ES-I3 (cell line): ENCODE results near the gene PPP3R1.
"Not testable (repeated sequence)": the region's sequence is repeated elsewhere in the genome, so short reads cannot be mapped to it uniquely, and the experiment has no call there.

Experiments
- H3K36me3 ChIP-seq: 2 replicates; pipeline ENCODE4 v1.6.1; 2013; ENCODE audit warnings: mild to moderate bottlenecking, low read length, control low read depth, moderate library complexity; ENCODE audit not compliant: insufficient read depth
- H3K4me1 ChIP-seq: 2 replicates; pipeline ENCODE4 v1.6.1; 2013; ENCODE audit warnings: mild to moderate bottlenecking, control low read depth, low read length; ENCODE audit not compliant: insufficient read depth
- H3K9ac ChIP-seq: 2 replicates; pipeline ENCODE4 v1.6.1; 2013; ENCODE audit warnings: low read depth, mild to moderate bottlenecking, low read length, moderate library complexity
- H3K9me3 ChIP-seq: 2 replicates; pipeline ENCODE4 v1.6.1; 2013; ENCODE audit warnings: mild to moderate bottlenecking, low read length, moderate library complexity; ENCODE audit not compliant: control insufficient read depth, insufficient read depth

PPP3R1 gene

DNA sequence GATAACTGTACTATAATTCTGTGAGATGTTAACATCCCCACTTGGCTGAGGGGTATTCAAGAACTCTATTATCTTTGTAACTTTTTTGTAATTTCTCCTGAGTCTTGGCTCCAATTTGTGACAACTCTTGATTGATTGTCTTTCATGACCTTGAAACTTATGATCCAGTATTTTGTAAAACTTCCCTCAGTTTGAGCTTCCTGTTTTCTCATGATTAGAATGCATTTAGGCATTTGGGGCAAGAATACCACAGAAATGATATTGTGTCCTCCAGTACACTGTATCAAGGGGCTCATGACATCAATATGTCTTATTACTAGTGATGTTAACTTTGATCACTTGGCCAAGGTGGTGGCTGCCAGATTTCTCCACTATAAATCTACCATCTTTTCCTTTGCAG lies 57.2 kb downstream of the PPP3R1 start:
- Histone ChIP-seq H3K9me3 (no peaks in the 10 kb centered on the region), H3K9ac (no peak overlapping the region), H3K4me1 (0 out of 2 replicates have a peak, but pooled peaks cover 9% of the 10 kb centered on the region), H3K36me3 (no peaks in the 10 kb centered on the region)

DNA sequence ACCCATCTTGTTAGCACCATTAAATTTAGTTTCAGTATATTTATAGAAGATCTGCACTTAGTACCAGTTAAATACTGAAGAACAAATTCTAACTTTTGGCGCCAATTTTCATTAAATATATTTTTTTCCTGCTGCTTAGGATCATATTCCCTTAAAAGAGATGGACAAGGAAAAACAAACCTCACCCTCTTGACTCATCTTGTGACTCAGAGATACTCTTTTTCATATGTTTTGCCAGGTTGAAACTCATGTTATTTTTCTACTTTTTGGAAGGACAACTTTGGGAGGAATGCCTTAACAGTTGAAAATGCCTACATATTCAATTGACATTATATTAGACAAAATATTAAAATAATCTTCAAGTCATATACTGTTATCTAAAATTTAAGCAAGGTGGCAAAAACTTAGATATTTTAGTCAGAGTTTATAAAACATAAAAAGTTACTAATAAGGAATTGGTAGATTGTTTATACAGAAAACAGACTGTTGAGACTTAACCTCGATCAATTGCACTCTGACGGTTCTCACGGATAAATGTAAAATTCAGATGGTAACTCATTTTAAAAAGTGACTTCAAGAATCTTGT lies 58.5 kb downstream of the PPP3R1 start:
- Histone ChIP-seq H3K9me3 (no peaks in the 10 kb centered on the region), H3K4me1 (0 out of 2 replicates have a peak, but pooled peaks cover 9% of the 10 kb centered on the region), H3K9ac (no peak overlapping the region), H3K36me3 (no peaks in the 10 kb centered on the region)

DNA sequence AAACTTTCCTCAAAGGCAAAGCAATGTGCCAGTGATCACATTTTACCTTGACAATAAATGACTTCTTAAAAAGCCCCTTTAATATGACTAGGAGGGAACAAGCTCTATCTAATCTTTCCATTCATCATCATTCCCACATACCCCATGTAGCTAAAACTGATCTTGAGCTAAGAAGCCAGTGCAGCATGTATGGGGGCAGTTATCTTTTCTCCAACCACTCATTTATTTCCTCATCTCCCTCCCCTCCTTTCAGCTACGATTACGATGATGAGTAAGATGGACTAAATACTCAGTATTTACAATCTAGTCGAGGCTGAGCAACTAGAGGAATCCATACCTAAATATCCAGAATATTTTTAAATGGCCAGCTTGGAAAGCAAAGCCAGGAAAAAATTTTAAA lies 59.2 kb downstream of the PPP3R1 start:
- Histone ChIP-seq H3K36me3 (no peaks in the 10 kb centered on the region), H3K9ac (no peak overlapping the region), H3K4me1 (0 out of 2 replicates have a peak, but pooled peaks cover 9% of the 10 kb centered on the region), H3K9me3 (no peaks in the 10 kb centered on the region)

DNA sequence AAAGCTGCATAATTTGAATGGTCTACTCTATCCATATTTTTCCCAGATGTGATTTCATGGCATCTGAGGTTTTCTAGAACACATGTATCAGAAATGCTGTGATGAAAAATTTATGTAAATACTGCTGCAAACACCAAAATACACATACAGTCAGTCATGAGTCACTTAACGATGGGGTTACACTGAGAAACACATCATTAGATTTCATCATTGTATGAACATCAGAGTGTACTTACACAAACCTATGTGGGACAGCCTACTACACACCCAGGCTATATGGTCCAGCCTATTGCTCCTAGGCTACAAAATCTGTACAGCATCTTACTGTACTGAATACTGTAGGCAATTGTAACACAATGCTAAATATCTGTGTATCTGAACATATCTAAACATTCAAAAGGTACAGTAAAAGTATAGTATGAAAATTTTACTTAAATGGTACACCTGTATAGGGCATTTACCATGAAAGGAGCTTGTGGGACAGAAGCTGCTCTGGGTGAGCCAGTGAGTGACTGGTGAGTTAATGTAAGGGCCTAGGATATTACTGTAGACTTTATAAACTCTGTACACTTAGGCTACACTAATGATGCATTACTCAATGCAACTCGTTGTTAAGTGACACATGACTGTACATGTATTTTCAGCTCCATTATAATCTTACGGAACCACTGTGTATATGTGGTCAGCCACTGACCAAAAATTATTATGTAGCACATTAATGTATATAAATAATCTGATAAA lies 61.2 kb downstream of the PPP3R1 start:
- H3K36me3 ChIP-seq, result no peaks in the 10 kb centered on the region
- no peaks in the 10 kb centered on the region for H3K9me3 ChIP-seq
- no peak overlapping the region for H3K9ac ChIP-seq

DNA sequence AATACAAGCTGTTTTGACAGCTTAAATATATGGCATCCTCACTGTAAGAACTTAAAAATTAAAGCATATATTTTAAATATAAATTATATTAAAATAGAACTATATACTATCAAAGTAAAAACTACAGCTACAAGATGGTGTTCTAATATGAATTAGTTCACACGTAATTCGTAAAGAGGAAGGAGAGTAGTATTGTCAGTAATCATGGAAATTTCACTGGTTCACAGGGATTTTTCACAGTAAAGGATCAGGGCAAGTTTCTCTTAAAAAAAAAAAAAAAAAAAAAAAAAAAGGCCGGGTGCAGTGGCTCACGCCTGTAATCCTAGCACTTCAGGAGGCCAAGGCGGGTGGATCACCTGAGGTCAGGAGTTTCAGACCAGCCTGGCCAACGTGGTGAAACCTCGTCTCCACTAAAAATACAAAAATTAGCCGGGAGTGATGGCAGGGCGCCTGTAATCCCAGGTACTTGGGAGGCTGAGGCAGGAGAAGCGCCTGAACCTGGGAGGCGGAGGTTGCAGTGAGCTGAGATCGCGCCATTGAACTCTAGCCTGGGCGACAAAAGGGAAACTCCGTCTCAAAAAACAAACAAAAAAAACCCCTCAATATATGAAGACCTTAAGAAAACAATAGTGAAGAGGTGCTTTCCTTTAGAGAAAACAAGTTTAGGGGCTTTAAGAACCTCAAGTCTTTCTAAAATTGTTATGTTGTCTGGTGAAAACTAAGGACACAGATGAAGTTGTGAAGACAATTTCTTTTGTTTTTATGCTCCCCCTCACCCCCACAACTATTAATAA lies 62.1 kb downstream of the PPP3R1 start:
- 0 out of 2 replicates have a peak, but pooled peaks cover 9% of the 10 kb centered on the region for H3K4me1 ChIP-seq
- H3K36me3 ChIP-seq, result no peaks in the 10 kb centered on the region
- no peak overlapping the region for H3K9ac ChIP-seq
- no peaks in the 10 kb centered on the region for H3K9me3 ChIP-seq

More for the DNA sequence above, 61.2 kb downstream of the PPP3R1 start:
- H3K4me1 ChIP-seq, result 0 out of 2 replicates have a peak, but pooled peaks cover 9% of the 10 kb centered on the region

DNA sequence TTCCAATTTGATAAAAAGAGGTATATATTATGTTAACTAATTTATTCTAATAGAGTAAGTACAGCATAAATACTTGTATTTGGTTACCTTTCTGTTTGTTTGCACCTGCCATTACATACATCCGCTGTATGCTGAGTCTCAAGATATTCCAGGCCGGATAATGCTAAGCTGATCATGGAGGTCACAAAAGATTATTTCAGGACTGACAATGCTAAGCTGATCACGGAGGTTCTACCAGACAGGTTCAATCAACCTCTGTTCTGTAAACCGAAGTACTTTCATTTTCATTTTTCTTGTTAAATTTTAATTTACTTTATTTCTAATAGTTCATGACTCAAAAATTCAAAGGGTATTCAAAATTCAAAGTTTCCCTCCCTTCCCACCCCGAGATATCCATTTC lies 63.5 kb downstream of the PPP3R1 start:
- 0 out of 2 replicates have a peak, but pooled peaks cover 9% of the 10 kb centered on the region for H3K4me1 ChIP-seq
- no peaks in the 10 kb centered on the region for H3K36me3 ChIP-seq
- no peak overlapping the region for H3K9ac ChIP-seq
- no peaks in the 10 kb centered on the region for H3K9me3 ChIP-seq

DNA sequence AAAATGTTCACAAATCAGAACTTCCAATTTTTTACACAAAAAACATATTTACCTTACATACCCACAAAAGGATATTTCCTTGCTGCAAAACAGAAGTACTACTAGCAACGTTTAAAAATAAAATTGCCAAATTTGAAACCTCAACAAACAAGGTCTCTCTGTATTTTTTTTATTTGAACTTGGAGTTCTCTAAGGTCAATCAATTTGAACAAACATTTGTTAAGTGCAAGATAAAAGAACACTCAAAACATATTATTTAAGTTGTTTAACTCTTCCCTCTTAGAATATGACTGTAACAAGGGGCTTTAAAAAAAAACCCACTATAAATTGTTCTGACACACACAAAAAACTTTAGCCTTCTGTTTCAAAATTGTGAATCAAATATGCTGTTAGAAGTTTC lies 65.0 kb downstream of the PPP3R1 start:
- Histone ChIP-seq H3K36me3 (peaks cover 3% of the 10 kb centered on the region; the same call in 1 of the 2 replicates), H3K9ac (no peak overlapping the region), H3K9me3 (no peaks in the 10 kb centered on the region), H3K4me1 (0 out of 2 replicates have a peak, but pooled peaks cover 9% of the 10 kb centered on the region)

DNA sequence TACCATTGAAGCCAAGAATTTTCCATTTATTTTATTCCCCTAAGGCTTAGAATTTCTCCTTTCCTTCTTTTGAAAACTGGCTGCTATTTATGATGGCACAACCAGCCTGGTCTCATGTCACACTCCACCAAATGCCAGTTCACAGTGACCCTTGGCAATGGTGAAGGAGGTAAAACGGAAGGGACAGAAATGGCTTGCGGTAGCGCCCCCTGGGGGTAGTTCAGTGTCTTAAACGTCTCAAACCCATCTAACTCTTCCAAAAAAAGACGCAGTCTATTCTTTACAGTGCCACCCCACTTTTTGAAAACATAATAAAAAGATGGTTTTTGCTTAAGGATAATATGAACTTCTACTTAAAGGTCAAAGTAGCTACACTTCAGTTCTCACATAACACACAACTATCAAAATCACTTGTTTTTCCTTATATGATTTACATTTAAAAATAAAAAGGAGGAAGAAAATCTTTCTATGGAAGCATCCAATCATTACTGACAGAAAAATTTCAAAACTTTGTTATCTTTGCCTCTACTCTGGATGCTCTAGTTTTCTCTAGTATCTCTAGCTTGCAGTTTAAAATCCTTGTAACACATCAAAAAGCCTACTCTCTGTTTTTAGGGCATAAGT lies 66.7 kb downstream of the PPP3R1 start:
- no peak overlapping the region for H3K9ac ChIP-seq
- H3K4me1 ChIP-seq, result 0 out of 2 replicates have a peak, but pooled peaks cover 3% of the 10 kb centered on the region
- H3K9me3 ChIP-seq, result no peaks in the 10 kb centered on the region
- H3K36me3 ChIP-seq, result peaks cover 3% of the 10 kb centered on the region; the same call in 1 of the 2 replicates

DNA sequence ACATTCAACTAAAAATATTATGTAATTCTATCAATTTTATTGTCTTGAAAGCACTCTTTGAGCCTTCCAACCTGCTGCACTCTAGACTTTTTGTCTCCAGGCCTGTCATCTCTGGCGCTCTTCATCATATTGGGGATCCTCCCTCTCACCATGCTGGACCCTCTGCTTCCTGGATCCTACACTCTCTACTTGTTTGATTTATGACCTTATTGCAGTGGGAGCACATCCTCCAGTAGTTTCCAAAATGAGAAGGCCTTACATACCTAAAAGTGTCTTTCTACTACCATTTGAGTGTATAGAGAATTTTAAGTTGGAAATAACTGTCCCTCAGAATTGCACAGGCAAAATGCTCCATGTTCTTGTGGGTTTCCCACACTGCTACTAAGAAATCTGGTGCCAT lies 69.4 kb downstream of the PPP3R1 start:
- Histone ChIP-seq H3K9ac (no peak overlapping the region), H3K36me3 (peaks cover 3% of the 10 kb centered on the region; the same call in 1 of the 2 replicates)

DNA sequence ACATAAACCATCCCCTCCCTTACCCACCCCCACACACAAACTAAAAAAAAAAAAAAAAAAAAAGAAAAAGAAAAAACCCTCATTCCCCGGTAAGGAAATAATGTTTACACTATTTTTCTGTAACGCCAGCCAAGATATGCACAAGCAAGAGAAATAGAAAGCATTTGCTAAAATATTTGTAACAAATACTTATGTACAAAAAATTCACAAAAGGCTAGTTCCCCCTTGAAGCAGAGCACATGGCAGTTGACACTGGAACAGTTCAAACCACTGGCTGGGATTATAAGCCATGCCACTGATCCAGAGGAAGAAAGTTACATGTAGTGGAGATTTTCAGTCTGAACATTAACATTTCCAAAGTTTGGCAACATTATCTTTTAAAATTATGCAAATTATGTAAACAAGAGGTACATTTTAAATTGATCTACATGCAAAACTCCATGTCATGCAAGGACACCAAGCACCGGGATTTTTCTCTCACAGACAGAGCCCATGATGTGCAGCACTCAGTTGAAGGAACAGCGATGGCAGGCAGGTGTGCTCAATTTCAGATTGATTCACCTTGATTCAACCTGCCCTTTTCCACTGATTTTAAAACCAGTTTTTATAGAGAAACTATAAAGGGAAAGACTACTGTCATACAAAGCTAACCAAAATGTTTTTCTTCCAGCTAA lies 73.2 kb downstream of the PPP3R1 start:
- Histone ChIP-seq H3K36me3 (peaks cover 9% of the 10 kb centered on the region), H3K9ac (no peak overlapping the region), H3K9me3 (no peaks in the 10 kb centered on the region), H3K4me1 (no peaks in the 10 kb centered on the region)

More for the DNA sequence above, 69.4 kb downstream of the PPP3R1 start:
- Histone ChIP-seq H3K9me3 (no peaks in the 10 kb centered on the region), H3K4me1 (no peaks in the 10 kb centered on the region)

DNA sequence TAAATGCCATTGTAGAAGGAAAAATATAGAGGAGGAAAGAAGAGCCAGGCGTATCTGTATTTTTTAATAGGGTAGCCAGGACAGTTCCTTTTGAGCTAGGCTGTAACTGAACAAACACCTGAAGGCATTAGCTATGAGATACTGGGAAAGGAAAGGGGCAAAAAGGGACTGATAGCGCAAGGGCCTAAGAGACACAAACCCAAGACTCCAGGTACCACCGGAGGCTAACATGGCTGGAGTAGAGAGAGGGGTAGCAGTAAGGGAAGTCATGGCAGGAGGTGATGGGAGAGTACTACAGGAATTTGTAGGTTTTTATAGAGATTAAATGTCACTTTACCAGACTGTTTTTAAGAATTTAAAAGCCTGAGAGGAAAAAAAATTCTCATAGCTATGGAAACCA lies 73.9 kb downstream of the PPP3R1 start:
- H3K36me3 ChIP-seq, result peaks cover 15% of the 10 kb centered on the region
- no peak overlapping the region for H3K9ac ChIP-seq

DNA sequence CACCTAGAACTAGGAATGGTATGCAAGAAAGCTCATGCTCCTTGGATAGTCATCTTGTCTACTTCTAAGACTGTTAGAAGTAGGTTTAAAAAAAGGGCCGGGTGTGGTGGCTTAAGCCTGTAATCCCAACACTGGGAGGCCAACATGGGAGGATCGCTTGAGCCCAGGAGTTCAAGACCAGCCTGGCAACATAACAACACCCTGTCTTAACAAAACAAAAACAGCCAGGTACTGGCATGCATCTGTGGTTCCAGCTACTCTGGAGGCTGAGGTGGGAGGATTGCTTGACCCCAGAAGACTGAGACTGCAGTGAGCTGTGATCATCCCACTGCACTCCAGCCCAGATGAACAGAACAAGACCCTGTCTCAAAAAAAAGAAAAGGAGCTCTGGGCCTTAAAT lies 74.8 kb downstream of the PPP3R1 start:
- Histone ChIP-seq H3K9ac (no peak overlapping the region), H3K36me3 (peaks cover 11% of the 10 kb centered on the region), H3K4me1 (no peaks in the 10 kb centered on the region), H3K9me3 (no peaks in the 10 kb centered on the region)

More for the DNA sequence above, 73.9 kb downstream of the PPP3R1 start:
- Histone ChIP-seq H3K4me1 (no peaks in the 10 kb centered on the region), H3K9me3 (no peaks in the 10 kb centered on the region)

DNA sequence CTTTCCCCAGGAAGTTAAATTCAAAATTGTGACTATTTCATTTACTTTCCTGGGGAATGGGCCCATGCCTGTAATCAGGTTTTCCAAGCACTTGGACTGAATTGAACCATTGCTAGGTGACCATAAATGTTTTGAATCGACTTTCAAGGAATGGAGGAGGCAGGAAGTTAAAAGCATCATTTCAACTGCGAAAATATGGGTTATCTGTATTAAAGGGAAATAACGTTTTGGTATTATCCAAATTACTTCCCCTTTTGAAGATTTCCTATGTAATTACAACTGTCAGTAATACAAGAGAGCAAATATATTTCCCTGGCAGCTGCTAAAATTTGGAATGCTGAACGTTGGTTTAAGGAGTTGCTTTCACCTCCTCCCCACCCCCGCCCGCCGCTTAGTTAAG lies 75.7 kb downstream of the PPP3R1 start:
- peaks cover 11% of the 10 kb centered on the region for H3K36me3 ChIP-seq
- H3K4me1 ChIP-seq, result no peaks in the 10 kb centered on the region
- H3K9ac ChIP-seq, result no peak overlapping the region
- no peaks in the 10 kb centered on the region for H3K9me3 ChIP-seq

DNA sequence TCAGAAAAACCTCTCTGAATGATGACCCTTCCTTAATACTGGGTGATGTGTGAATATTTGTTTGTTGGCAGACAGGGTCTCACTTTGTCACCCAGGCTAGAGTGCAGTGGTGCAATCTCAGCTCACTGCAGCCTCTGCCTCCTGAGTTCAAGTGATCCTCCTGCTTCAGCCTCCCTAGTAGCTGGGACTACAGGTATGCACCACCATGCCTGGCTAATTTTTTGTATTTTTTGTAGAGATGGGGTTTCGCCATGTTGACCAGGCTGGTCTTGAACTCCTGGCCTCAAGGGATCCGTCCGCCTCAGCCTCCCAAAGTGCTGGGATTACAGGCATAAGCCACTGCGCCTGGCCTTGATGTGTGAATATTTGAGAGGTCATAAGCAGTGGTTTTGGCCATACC lies 77.1 kb downstream of the PPP3R1 start:
- H3K4me1 ChIP-seq, H3K9ac ChIP-seq, H3K9me3 ChIP-seq: not testable (repeated sequence)
- H3K36me3 ChIP-seq, result peaks cover 16% of the 10 kb centered on the region
